HG02642 (cell line): ENCODE results near the gene RBM43.
"Not testable (repeated sequence)": the region's sequence is repeated elsewhere in the genome, so short reads cannot be mapped to it uniquely, and the experiment has no call there.

ENCODE experiments used
- ATAC-seq: cut with Tn5 transposase; IDR thresholded peaks from one replicate; pipeline ENCODE4 v1.9.1; 2021; ENCODE audit warnings: mild to moderate bottlenecking; ENCODE audit not compliant: unreplicated experiment, poor library complexity

RBM43 gene

DNA sequence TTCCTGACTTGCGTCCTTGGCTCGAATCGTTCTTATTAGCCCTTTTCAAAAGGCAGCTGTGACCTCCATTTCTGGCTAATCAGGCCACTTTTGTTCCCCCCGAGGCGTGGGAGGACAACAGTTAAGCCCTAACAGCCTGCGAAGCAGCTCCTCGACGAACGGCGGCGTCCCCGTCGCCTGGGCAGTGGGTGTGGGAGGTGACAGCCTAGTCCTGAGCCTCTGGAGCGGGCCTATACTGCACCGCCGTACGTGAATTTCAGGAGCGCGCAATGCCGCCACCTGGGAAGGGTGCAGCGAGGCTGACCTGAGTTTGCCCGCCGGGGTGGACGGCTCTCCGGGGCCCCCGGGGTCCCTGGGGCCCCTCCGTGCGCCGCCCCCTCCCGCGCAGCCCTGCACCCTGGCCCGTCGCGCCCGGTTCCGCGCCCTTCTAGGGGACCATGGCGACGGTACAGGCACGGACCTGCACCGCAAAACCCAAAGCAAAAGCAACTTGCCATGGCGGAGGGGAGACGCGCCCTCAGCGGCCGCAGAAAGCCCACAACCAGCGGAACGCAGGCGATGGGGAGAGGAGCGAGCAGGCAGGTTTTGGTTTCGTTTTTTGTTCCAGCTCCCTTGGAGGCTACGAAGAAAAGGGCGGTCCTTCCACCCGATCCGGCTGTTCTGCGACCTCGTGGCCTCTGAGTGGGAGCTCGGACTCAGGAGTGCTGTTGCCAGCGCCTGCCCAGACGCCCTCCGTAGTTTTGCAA, at the start of gene RBM43:
RBM43 (minus strand) TSS at position 633 of the 746 bp plus-strand sequence; CDS start at position 497, 136 bp downstream.
- ATAC-seq = peak; percentile 93

DNA sequence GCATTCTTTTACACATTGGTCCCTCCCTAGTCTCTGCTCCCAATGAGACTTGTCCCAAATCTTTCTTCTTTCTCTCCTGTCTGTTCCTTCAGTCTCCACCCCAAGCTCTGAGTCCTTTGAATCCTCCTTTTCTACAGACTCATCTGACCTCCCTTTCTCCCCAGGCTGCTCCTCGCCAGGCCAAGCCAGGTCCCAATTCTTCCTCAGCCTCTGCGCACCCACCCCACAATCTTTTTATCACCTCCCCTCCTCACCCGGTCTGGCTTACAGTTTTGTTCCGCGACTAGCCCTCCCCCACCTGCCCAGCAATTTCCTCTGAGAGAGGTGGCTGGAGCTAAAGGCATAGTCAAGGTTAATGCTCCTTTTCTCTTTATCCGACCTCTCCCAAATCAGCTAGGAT, 48.6 kb upstream of the RBM43 start:
- ATAC-seq = not testable (repeated sequence)

DNA sequence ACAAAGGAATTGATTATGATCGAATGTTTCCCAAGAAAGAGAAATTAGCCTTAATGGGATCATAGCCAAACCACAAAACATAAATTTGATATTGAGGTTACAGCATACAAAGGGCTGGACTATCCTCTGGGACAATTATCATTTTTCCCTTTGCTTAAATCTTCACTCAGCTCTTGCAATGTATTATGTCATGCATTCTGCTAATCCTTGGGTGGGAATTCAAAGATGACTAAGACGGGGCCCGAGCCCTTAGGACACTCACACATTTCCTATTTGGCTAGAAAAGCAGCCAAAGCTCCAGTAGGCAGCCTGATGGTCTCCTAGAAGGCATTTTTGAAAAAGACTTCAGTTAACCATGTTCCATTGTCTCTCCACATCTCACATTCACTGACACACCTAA, 45.0 kb upstream of the RBM43 start:
- no peak for ATAC-seq

GRCh38 chr2:151305129-151305691, 43.5 kb upstream of the RBM43 start:
- no peak for ATAC-seq

DNA sequence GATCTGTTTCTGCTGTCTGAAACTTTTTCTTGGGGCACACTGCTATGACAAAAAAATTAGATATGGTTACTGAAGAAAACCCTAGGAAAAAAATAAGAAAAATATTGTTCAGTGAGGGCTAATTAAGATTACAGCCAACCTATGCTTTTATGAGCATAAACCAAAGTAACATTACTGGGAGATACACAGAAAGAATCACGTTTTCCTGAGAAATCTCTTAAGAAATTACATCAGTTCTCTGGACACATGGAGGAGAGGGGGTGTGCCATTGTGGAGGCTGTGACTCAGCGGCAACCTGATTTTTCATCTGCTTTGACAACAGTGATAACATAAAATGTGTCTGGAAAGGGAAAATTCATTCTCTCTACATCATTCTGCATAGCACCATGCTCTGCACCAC, 41.2 kb upstream of the RBM43 start:
- ATAC-seq = no peak

GRCh38 chr2:151302404-151302803, 40.7 kb upstream of the RBM43 start:
- ATAC-seq = no peak

DNA sequence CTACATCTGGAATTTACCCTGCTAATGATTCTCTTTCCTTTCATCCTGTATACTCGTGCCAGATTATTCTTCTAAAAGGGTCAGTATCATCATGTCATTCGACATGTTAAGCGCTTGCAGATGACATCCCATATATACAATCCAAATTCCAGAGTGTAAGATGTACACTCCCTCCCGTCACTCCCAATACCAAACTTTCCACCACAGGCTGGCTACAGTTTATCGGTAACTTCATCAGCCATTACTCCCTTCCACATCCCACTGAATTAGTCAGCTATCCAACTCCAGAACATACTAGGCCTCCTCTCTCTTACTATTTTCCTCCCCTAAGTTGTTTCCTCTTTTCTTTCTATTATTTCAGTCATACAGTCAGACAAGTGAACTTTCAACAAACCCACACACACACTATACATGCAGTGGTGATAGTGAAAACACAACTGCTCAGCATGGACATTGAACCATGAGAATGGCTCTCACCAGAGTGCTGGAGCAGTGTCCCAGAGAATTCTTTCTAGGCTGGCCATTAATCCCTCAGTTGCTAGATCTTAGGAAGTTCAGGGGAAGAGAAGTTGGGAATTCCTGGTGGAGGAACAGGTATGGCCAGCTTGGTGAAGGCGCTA, 38.4 kb upstream of the RBM43 start:
- ATAC-seq = no peak

DNA sequence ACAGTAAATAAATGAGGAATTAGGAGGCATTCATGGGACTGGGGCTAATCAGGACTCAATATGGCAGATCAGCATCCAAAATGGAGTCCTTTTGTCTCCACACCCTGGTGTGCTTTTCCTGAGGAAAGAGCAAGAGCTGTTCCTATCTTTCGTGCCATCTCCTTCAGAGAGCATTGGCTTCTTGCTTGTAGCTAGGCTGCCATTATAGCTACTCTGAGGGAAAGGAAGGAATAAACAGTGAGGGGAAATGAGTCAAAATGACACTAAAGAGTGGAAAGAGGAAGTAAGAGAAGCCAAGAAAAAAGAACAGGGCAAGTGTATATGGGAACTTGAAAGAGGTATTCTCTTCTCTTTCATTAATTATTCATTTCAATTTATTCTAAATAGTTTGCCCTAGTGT, 36.2 kb upstream of the RBM43 start:
- ATAC-seq = peak; percentile 80

DNA sequence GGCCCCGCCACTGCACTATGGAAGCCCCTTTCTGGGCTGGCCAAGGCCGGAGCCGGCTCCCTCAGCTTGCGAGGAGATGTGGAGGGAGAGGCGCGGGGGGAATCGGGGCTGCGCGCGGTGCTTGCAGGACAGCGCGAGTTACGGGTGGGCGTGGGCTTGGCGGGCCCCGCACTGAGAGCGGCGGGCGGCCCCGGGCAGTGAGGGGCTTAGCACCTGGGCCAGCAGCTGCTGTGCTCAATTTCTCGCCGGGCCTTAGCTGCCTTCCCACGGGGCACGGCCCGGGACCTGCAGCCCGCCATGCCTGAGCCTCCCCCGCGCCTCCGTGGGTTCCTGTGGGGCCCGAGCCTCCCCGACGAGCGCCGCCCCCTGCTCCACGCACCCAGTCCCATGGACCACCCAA, 34.3 kb upstream of the RBM43 start:
- ATAC-seq = not testable (repeated sequence)

DNA sequence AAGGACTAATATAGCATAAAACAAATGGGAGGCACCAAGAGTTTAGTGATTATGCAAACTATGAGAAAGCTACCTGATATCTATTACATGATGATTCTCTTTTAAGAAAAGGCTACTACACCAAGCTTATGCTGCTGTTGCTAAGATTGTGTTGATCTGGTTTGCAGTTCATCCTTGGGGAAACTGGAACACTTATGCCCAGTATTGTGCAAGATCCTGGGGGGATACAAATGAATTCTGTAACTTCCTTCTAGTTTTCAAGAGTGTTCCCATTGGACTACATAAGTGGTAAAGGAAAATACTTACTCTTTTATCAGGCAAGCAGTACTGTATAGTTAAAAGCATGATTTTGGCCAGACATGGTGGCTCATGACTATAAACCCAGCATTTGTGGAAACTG, 30.9 kb upstream of the RBM43 start:
- no peak for ATAC-seq

DNA sequence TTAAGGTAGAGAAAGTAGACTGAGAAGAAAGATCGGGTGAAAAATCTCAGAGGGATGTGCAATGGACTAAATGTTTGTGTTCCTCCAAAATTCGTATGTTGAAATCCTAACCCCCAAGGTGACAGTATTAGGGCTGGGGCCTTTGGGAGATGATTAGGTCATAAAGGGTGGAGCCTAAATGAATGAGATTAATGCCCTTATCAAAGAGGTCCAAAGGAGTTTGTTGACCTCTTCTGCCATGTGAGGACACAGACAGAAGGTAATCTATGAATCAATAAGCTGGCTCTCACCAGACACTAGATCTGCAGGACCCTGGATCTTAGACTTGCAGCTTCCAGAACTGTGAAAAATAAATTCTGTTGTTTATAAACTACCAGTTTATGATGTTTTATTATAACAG, 30.5 kb upstream of the RBM43 start:
- no peak for ATAC-seq

DNA sequence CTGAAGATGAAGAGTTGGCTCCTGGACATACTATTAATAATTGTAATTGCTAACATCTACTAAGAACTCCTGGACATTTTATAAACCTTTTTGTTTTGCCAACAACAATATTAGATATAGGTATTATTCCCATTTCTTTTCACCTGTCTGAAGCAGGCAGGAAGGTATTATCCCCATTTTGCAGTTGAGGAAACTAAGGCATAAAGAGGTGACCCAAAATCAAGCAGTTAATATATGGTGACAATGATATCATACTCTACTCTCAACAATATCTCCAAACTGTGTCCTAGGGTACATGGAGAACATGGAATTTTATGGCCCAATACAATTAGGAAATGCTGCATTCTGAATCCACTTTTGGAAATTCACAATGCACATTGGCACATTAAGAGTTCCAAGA, 29.6 kb upstream of the RBM43 start:
- ATAC-seq = no peak

GRCh38 chr2:151289972-151290866, 28.6 kb upstream of the RBM43 start:
- ATAC-seq = peak; percentile 19

DNA sequence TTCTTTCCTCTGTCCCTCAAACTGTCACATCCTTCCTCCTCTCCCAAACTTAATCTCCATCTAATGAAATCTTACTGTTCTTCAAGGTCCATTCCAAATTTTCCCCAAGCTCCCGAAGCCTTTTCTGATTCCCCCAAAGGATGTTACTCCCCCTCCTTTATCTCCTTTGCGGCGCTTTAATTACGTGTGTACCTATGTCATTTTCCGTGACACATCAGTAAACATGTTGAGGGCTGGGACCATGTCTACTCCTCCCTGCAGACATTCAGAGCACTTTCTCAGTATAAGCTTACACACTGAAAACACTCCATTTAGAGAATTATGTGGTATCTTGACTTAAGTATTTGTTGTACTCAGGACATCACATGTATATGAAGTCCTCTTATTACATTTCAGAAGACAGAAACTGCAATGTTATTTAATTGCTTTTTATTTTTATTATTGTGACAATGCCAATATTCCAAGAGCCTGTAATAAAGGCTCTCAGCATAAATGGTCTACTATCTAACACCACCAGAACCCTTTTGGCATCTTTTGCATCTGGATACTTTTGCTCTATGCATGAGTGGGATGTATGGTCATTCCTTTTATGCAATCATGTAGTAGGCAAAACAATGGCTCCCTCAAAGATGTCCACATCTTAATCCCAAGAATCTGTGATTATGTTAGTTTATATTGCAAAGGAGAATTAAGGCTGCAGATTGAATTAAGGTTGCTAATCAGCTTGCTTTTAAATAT, 26.0 kb upstream of the RBM43 start:
- no peak for ATAC-seq

GRCh38 chr2:151282401-151282800, 20.7 kb upstream of the RBM43 start:
- ATAC-seq = no peak

GRCh38 chr2:151280271-151280670, 18.6 kb upstream of the RBM43 start:
- ATAC-seq = no peak

DNA sequence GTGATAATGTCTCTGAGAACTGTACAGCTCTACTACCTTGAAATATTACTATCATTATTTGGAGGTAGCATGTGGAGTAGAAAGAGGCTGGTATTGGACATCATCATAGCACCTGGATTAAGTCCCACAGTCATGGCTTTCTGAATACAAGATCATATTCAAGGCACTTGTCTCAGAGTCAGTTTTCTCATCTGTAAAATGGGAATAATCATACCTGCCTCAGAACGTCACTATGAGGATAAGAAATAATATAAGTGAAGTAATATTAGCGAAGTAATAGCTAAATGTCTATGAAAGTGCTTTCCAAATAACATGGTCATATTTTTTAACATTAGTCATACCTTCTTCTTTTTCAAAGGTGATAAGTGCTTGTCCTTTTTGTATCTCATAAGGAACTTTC, 16.8 kb upstream of the RBM43 start:
- no peak for ATAC-seq

DNA sequence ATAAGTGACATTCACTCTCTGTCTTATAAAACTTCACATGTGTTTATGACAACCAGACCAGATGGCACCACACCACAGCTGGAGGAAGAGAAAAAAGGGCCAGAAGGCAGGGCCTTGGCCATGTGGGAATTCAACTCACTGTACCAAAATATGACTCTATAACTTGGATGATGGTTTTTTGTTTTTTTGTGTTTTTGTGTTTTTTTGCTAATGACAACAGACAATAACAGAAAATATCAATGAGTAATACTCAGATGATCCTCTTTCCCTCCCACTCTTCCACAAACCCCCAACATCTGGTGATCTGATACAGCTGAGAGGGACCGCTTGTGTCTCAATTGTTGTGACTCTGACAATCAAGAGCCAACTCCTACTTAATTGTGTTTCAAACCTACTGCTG, 15.4 kb upstream of the RBM43 start:
- no peak for ATAC-seq

DNA sequence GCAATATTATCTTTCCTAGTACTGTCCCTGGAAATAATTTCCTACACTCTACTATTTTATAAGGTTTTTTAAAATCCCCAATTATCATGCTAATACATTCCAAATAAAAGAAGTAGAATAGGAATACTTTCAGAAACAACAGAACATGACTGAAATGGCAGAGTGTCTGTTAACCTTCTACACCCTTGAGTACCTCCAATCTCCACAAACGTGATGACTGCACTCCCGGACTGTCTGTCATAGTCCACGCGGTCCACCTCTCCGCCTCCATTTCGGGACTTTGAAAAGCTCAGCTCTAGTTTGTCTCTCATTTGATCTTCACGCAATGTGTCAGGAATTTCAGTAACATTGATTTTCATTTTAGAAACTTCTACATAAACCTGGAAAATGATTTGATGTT, 13.6 kb upstream of the RBM43 start:
- ATAC-seq = no peak

DNA sequence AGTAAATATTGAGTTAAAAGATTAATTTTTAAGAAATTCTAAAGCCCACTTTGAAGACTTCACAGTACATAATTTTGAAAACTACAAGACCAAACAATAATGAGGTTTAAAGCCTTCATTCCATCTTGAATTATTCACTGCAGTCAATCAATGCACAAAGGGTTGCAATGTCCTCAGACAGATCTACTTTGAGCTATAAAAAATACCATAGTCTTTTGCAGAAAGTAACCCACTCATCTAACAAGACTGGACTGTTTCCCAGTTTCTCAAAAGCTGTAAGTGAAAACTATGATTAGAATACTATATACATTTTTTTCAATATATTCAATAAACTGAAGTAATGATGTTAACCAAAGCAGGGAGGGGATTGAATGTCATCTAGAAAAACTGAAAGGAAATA, 10.2 kb upstream of the RBM43 start:
- ATAC-seq = no peak
